ENCODE results near the gene CORO2B. TPM values are rescaled to one million over a fixed set of nuclear protein-coding genes. Genes with fewer than 3 reads are reported as not detected.

CORO2B gene
- total and polyA plus RNA-seq, 2 experiments from 2014 or later, result 1.6 to 4.6 TPM

- TF ChIP-seq REST (IDR thresholded peaks at IDR 0.05; ENCODE audit: unreplicated experiment) (no peak), POLR2AphosphoS5 (IDR thresholded peaks at IDR 0.05; ENCODE audit: low read depth) (no peak), CTCF (conservative IDR thresholded peaks at IDR 0.05; ENCODE audit: low read depth in 2 of 2) (no peak), STAT1 (IDR thresholded peaks at IDR 0.05; ENCODE audit: unreplicated experiment) (no peak), NANOG (IDR thresholded peaks at IDR 0.05; ENCODE audit: borderline replicate concordance) (no peak)
Measured at GRCh38 chr15:68634122-68634482, 55.3 kb downstream of the CORO2B start (continued).

GRCh38 chr15:68634531-68634930 lies 55.7 kb downstream of the CORO2B start:
- ATAC-seq (no peak), DNase-seq (ENCODE audit: low spot score) (no peak)
- Histone ChIP-seq H3K9me2 (ENCODE audit: insufficient read depth) (no peaks in the 10 kb centered on the region), H3K79me2 (replicated peaks; ENCODE audit: insufficient read depth) (no peaks in the 10 kb centered on the region), H3K4me3 (no peak overlapping the region), H3K4me1 (ENCODE audit: insufficient read depth) (peaks cover 2% of the 10 kb centered on the region; the same call in 1 of the 2 replicates), H3K27me3 (ENCODE audit: insufficient read depth) (no peaks in the 10 kb centered on the region), H4K20me1 (replicated peaks; ENCODE audit: insufficient read depth) (no peaks in the 10 kb centered on the region), H2AFZ (no peak overlapping the region), H3F3A (replicated peaks; ENCODE audit: low read depth) (no peaks in the 10 kb centered on the region), H3K4me2 (no peak overlapping the region), H3K27ac (ENCODE audit: low read depth) (no peak overlapping the region), H3K36me3 (ENCODE audit: insufficient read depth) (no peaks in the 10 kb centered on the region)
- Mint-ChIP-seq H3K36me3 (ENCODE audit: low read depth) (no peaks in the 10 kb centered on the region), H3K27ac (no peak overlapping the region), H3K9me3 (no peaks in the 10 kb centered on the region), H3K27me3 (ENCODE audit: insufficient read depth, low read depth, poor library complexity) (peaks cover 8% of the 10 kb centered on the region), H3K4me3 (no peak overlapping the region), H3K4me1 (peaks cover 13% of the 10 kb centered on the region)
- no peak for TF ChIP-seq NANOG (IDR thresholded peaks at IDR 0.05; ENCODE audit: borderline replicate concordance)
- TF ChIP-seq STAT1 (IDR thresholded peaks at IDR 0.05; ENCODE audit: unreplicated experiment), result no peak
- TF ChIP-seq EZH2phosphoT487 (IDR thresholded peaks at IDR 0.05; ENCODE audit: unreplicated experiment), result no peak
- TF ChIP-seq EZH2 (IDR thresholded peaks at IDR 0.05; ENCODE audit: low read depth, unreplicated experiment), result no peak
- TF ChIP-seq CREB1 (CRISPR knock-in tag; IDR thresholded peaks at IDR 0.05; ENCODE audit: low read depth), result no peak
- TF ChIP-seq POLR2AphosphoS5 (IDR thresholded peaks at IDR 0.05; ENCODE audit: low read depth), result no peak
- no peak for TF ChIP-seq JUNB (IDR thresholded peaks at IDR 0.05; ENCODE audit: unreplicated experiment)
- TF ChIP-seq ZNF331 (CRISPR knock-in tag; IDR thresholded peaks at IDR 0.05; ENCODE audit: low read depth), result no peak
- TF ChIP-seq ZNF462 (CRISPR knock-in tag; IDR thresholded peaks at IDR 0.05), result no peak

All from GM23338 (cell line).